Progenitor cell of endocrine pancreas (in vitro differentiated cells): ENCODE measurements around the gene ANO3. TPM values are rescaled to one million over a fixed set of nuclear protein-coding genes. Genes with fewer than 3 reads are reported as not detected.

Source experiments
- DNase-seq: peaks from one replicate; pipeline ENCODE4 v3.0.0; 2021; ENCODE audit warnings: low spot score; ENCODE audit not compliant: unreplicated experiment
- H3K27ac Mint-ChIP-seq: 2 replicates; pipeline ENCODE4 v1.8.0; 2021; ENCODE audit warnings: mild to moderate bottlenecking, moderate library complexity, mixed read lengths
- H3K27me3 Mint-ChIP-seq: 2 replicates; pipeline ENCODE4 v1.8.0; 2021; ENCODE audit warnings: mixed read lengths
- H3K36me3 Mint-ChIP-seq: 2 replicates; pipeline ENCODE4 v1.8.0; 2022; ENCODE audit warnings: mixed read lengths; ENCODE audit not compliant: insufficient read depth
- H3K4me1 Mint-ChIP-seq: 2 replicates; pipeline ENCODE4 v1.8.0; 2021; ENCODE audit warnings: low read depth, mixed read lengths
- H3K4me3 Mint-ChIP-seq: 2 replicates; pipeline ENCODE4 v1.8.0; 2021; ENCODE audit warnings: low read depth, mild to moderate bottlenecking, moderate library complexity, mixed read lengths
- H3K9me3 Mint-ChIP-seq: 2 replicates; pipeline ENCODE4 v1.8.0; 2021; ENCODE audit warnings: low read depth, mixed read lengths
- CTCF ChIP-seq: fragments of 200-600 bp; sonication (generic); IDR thresholded peaks from one replicate; pipeline ENCODE4 v1.5.0; 2021; ENCODE audit warnings: antibody characterized with exemption, mild to moderate bottlenecking; ENCODE audit not compliant: unreplicated experiment
- total RNA-seq: library from RNA; stranded (reverse); gene quantifications from 2 replicates; pipeline ENCODE4 v1.2.1, GENCODE V29; 2021

The ANO3 gene
- total RNA-seq, 1 donor from 2014 or later, result 0.53 TPM

- DNase-seq, result no peak
- no peak overlapping the region for H3K4me3 Mint-ChIP-seq
- H3K4me1 Mint-ChIP-seq, result peaks cover 1% of the 10 kb centered on the region
- no peak overlapping the region for H3K27ac Mint-ChIP-seq
- peaks cover 20% of the 10 kb centered on the region for H3K9me3 Mint-ChIP-seq
- no peaks in the 10 kb centered on the region for H3K27me3 Mint-ChIP-seq
- TF ChIP-seq CTCF, result no peak
- no peaks in the 10 kb centered on the region for H3K36me3 Mint-ChIP-seq
Measured at GRCh38 chr11:26613759-26614158, 281.8 kb downstream of the ANO3 start.

- H3K9me3 Mint-ChIP-seq, result peaks cover 2% of the 10 kb centered on the region
- no peak overlapping the region for H3K4me3 Mint-ChIP-seq
- no peak for DNase-seq
- no peaks in the 10 kb centered on the region for H3K4me1 Mint-ChIP-seq
- H3K36me3 Mint-ChIP-seq, result no peaks in the 10 kb centered on the region
- H3K27me3 Mint-ChIP-seq, result no peaks in the 10 kb centered on the region
- no peak overlapping the region for H3K27ac Mint-ChIP-seq
- TF ChIP-seq CTCF, result no peak
Measured at GRCh38 chr11:26618441-26618840, 286.5 kb downstream of the ANO3 start.

GRCh38 chr11:26620282-26621045 lies 288.5 kb downstream of the ANO3 start:
- no peak overlapping the region for H3K27ac Mint-ChIP-seq
- no peak overlapping the region for H3K4me3 Mint-ChIP-seq
- H3K9me3 Mint-ChIP-seq, result no peaks in the 10 kb centered on the region
- H3K27me3 Mint-ChIP-seq, result no peaks in the 10 kb centered on the region
- no peak for DNase-seq
- no peaks in the 10 kb centered on the region for H3K36me3 Mint-ChIP-seq
- no peaks in the 10 kb centered on the region for H3K4me1 Mint-ChIP-seq
- TF ChIP-seq CTCF, result no peak

- Mint-ChIP-seq H3K27ac (no peak overlapping the region), H3K4me1 (no peaks in the 10 kb centered on the region), H3K9me3 (no peaks in the 10 kb centered on the region), H3K27me3 (no peaks in the 10 kb centered on the region), H3K4me3 (no peak overlapping the region), H3K36me3 (no peaks in the 10 kb centered on the region)
- no peak for DNase-seq
- TF ChIP-seq CTCF, result no peak
Measured at GRCh38 chr11:26621132-26621531, 289.2 kb downstream of the ANO3 start.

GRCh38 chr11:26622181-26622580 lies 290.3 kb downstream of the ANO3 start:
- no peak for TF ChIP-seq CTCF
- Mint-ChIP-seq H3K27ac (no peak overlapping the region), H3K27me3 (no peaks in the 10 kb centered on the region), H3K4me1 (no peaks in the 10 kb centered on the region), H3K4me3 (no peak overlapping the region), H3K36me3 (no peaks in the 10 kb centered on the region), H3K9me3 (no peaks in the 10 kb centered on the region)
- DNase-seq, result no peak
